Right hindlimb (tissue), 1 donor: Measurements from ENCODE around the gene PIGQ.
A peak's percentile ranks its signal among the peaks of the same experiment; 100 is the strongest.

ENCODE experiments used
- DNase-seq: peaks from one replicate; pipeline ENCODE4 v3.0.0-alpha.2; 2018

PIGQ gene

GRCh38 chr16:569445-570254 is at the start of gene PIGQ:
TSS of gene PIGQ (plus strand) at chr16:569968. CDS start at chr16:574075, 4,107 bp downstream.
- DNase-seq: peak; percentile 85

DNA sequence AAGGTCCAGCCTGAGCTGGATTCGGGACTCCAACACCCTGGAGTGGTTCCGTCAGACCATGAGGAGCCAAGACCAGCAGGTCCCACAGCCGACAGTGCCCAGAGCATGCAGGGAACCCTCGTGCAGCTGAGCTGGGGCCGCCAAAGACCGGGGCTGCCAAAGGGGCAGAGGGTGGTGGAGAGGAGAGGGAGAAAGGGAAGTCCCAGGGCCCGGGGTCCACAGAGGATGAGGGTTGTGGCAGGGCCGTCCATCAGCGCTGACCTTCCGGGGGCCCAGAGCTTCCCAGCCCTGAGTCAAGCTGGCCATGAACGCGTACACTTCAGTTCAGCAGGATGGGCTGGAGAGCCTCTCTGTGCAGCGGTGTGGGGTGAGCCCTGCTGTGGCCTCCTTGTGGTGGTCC is 48.9 kb upstream of the PIGQ start:
- DNase-seq: no peak

DNA sequence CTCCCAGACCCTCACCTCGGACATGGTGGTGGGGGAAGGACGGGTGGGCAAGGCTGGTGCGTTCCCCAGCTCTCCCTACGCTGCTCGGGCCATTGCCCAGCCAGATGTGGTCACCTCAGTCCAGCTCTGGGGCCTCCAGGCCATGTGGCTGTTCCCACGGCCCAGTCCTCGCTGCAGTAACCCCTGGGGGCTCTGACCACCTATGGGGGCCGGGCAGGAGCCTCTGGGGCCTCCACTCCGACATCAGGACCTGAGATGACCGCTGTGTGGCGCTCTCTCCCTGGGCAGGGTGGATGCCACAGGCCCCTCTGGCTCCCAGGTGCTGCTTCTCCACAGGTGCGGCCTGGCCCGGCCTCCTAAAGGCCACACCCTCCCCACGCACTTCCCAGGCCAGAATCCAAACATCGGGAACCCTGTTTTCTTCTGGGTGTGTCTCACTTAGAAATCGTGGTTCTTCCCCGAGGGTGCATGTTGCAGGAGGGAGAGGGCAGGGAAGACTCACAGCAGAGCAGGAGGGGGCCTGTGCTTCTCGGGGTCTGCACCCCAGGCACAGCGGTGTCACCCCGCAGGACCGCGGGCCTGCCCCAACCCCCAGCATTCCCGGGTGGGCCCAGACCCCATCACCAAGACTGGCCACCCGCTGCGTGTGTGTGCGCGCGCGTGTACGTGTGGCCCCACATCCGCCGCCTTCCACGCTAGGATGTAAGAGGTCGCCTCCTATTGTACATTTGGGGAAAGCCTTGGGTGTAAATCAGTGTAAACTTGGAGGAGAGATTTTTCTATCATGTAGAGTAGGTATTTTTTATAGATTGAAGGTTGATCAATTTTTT is 48.2 kb upstream of the PIGQ start:
- DNase-seq: no peak

GRCh38 chr16:522320-523096 is 47.3 kb upstream of the PIGQ start:
- no peak for DNase-seq

DNA sequence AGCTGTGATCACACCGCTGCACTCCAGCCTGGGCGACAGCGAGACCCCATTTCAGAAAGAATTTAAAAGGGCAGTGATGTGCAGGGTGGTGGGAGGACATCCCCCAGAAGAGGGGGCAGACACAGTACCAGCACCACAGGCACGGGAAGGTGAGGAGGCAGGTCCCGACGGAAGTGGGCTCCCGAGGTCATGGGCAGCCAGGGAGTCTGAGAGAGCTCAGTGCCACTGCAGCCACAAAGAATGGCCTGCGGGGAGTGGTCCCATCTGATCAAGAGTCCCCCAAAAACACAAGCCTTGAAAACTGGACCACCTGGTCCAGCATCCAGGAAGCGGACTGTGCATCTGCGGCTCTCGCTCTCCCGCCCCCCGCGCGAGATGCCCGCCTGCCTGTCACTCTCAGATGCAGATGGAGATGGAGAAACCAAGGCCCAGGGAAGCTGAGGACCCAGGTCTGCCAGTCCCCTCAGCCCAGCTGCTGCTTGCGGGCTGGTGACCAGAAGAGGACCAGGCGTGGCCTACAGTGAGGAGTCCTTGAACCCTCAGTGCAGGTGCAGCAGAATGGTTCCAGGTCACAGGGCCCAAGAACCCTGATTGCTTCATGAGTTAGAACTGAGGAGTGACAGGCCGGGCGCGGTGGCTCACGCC is 46.5 kb upstream of the PIGQ start:
- DNase-seq: no peak

DNA sequence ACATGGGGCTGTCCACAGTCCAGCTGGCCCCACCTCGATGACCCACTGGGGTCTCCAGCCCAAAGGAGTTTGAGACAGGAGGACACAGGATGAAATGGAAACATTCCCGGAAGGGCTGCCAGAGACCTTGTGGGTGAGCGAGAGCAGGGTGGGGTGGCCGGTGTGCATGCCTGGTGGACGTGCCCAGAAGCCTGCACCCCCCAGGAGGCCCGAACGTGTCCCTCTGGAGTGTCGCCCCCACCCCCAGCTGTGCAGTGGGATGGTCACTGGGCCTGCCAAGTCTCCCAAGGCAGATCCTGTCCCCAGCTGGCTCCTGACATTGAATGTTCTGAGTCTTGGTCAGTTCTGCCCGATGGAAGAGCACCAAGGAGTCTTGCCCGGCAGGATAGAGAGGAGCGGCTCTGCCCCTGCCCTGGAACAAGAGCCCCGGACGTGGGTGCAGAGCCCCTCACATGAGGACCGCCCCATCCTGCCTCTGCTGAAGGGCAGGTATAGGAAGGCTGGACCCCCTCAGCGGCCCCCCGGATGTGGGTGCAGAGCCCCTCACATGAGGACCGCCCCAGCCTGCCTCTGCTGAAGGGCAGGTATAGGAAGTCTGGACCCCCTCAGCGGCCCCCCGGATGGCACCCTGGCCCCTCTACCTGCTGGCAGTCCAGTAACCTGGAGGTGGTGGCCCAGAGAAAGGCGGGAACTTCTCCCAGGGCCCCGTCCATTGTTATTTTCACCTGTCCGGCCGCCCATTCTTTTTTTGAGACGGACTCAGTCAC is 45.3 kb upstream of the PIGQ start:
- peak; percentile 23 for DNase-seq

GRCh38 chr16:525123-525519 is 44.6 kb upstream of the PIGQ start:
- no peak for DNase-seq

GRCh38 chr16:525520-526180 is 44.1 kb upstream of the PIGQ start:
- no peak for DNase-seq

DNA sequence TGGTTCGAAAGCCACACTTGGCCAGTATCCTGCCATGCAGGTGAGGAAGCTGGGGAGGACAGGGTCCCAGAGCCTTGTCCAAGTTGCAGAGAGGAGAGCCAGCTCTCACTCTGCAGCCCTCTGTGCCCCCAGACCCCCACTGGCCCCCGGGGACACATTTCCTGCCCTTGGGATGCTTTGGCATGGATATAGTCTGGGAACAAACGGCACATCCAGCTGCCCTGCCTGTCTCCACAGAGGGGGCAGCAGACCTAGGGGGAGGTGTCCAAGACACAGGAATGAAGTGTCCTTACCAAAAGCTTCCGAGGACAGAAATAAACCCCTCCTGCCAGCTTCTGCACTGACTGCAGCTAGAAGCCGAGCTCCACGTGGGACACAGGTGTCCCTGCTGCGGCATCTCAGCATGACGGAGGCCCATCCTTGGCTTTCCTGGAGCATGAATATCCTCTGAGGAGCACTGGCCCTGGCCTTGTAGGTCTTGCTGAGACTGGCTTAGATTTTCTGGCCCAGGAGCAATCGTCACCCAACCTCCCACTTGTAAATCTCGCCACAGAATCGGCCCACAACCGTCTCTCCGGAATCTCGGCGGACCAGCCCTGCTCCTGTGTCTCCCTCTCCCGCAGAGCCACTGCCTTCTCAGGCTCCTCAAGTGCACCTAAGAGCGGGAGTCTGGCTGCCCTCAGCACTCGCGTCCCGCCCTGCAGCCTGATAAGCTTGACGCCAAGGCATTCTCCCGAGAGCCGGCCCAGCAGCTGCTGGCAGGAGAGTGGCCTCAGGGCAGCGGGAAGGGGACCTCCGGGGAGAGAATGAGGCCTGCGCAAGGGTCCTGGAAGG is 43.4 kb upstream of the PIGQ start:
- peak; percentile 72 for DNase-seq

DNA sequence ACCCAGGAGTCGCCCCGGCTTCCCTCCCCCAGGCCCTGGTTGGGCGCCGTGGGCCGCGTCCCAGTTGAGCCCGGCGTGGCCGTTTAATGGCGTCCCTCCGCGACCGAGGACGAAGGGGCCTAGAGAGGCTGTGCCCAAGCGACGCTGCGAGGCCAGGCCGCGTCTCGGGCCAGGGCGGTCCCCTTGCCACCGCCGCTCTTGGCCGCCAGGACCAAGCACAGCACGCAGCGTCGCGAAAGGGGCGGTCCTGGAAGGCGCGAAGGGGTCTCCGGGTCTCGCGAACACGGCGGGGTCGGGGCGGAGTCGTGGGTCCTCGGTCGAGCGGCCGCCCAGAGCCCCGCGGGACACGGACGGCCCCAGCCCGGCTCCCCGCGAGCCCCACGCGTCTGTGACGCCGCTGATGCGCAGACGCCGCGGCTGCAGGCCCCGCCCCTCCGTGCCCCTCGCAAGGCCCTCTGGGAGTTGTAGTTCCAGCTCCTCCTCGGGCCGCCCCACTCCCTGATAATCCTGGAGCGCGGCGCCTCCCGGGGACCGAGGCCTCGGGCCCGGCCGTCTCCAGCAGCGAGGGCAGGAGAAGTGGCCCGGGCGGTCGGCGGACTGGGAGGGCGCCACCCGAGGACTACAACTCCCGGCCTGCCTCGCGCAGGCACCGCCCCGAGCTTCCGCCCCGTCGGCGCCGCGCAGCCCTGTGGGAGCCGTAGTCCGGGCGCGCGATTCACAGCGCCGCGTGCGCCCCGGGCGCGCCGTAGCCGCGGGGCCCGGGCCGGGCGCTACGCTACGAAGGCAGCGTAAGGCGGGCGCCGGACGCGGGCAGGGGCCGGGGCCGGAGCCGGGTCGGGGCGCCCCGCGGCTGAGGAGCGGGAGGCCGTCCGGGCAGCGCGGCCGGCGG is 42.5 kb upstream of the PIGQ start, which contains the start of gene CAPN15:
CAPN15 (plus strand) TSS at position 698 of the 889 bp plus-strand sequence. CDS start 19,127 bp downstream, outside the sequence.
- DNase-seq: peak; percentile 93

- no peak for DNase-seq
Measured at GRCh38 chr16:528111-529011, 41.4 kb upstream of the PIGQ start.

DNA sequence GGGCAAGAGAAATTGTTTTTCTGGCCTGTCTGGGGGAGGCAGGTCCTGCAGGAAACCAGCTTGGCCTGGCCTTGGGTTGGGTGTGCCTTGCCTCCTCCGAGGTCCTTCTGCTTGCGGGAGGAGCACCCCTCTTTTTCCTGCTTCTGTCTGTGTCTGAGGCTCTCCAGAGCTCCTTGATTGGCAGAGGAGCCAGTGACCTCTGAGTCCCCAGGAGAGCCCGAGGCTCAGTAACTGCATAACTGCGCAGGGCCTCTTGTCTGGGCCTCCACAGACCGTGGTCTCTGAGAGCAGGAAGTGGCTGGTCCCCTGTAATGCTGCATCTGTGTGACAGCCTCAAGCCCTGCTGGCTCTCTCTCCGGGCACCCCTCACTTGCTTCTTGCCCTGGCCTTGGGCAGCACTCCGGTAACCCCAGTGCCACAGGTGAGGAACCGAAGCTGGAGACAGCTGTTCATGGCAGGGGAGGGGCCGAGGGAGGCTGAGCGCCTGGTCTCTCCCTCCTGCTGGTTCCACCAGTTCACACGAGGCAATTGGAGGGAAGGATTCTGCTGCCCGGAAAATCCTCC is 40.7 kb upstream of the PIGQ start:
- no peak for DNase-seq

- DNase-seq: no peak
Measured at GRCh38 chr16:530111-530817, 39.5 kb upstream of the PIGQ start.

DNA sequence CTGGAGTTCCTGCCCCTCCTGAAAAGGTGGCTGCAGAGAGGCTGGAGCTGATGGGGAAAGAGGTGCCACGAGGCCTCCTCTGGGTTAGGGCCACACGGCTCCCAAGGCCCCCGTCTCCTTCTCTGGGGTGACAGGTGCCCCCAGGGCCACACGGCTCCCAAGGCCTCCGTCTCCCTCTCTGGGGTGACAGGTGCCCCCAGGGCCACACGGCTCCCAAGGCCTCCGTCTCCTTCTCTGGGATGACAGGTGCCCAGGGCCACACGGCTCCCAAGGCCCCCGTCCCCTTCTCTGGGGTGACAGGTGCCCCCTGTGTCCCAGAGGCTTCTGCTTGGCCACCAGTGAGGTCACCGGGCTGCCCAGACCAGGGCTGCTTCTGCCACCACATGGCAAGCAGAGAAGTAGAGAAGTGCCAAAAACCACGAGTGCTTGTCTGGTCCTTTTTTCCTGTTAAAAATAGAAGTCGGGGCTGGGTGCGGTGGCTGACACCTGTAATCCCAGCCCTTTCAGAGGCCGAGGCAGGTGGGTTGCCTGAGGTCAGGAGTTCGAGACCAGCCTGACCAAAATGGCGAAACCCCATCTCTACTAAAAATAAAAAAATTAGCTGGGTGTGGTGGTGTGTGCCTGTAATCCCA is 38.2 kb upstream of the PIGQ start:
- DNase-seq: no peak

DNA sequence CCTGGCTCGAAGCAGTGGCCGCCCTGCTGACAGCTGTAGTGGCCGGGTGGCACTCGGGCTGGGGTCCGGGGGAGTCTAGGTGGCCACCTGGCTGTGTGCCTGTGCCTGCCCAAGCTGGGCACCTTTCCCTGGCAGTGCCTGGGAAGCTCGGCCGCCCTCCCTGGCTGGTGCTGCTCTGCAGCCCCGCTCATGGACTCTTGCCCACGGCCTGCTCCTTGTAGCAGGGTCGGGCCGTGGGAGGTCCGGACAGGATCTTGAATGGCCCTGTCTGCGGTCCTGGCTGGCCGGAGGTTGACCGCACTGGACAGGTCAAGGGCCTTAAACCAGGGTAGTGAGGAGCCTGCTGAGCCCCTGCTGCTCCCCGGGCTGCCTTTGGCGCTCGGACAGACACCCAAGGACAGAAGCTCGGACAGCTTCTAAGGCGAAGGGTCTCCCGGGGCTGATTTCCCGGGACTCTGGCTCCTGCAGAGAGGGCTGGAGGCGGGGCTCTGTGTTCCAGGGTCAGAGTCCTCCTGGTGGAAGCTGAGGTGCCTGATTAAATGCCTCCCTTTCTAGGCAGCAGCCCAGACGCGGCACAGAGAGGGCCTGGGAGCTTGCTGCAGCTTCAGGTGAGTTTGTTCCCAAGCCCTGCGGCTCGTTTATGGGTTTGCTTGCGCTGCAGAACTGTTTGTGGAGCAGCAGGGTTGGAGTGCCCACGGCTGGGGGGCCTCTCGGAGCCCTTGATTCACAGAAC is 36.2 kb upstream of the PIGQ start:
- no peak for DNase-seq

DNA sequence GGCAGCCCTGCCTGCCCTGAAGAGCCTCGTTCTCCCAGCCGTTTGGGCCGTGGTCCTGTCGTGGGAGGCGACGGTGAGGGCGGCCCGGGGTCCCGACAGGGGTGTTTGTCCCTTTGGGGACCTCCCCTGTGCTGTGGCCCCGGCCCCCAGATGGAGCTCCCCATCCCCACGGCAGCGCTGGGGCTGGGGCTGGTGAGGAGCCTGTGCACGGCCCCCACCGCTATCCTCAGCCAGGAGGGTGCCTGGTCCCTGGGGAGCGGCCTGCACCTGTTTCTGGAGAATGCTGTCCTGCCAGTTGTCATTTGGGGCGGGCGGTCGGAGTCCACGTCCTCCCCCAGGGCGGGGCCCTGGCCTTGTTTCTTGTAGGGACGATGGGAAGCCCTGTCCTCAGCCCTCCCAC is 35.6 kb upstream of the PIGQ start:
- DNase-seq: peak; percentile 59
